Uterus (tissue), 4 donors: ENCODE results near the gene PBX1. TPM values are rescaled to one million over a fixed set of nuclear protein-coding genes. Genes with fewer than 3 reads are reported as not detected.
A peak's percentile ranks its signal among the peaks of the same experiment; 100 is the strongest.

Experiments used
- DNase-seq, 2 donors: peaks; one replicate each; pipeline ENCODE4 v3.0.0-alpha.2; 2019 to 2020
- H3K27ac ChIP-seq, 2 donors: fragments of 200-600 bp; sonication (generic); 1 replicate in 1 of 2; 2 replicates in 1 of 2; pipeline ENCODE4 v1.5.1; 2016 to 2018
- H3K27me3 ChIP-seq, 2 donors: fragments of 200-600 bp; sonication (generic); one replicate each; pipeline ENCODE4 v1.5.1; 2018 to 2019; ENCODE audit warnings: control low read depth in 1 of 2
- H3K36me3 ChIP-seq, 2 donors: fragments of 200-600 bp; sonication (generic); one replicate each; pipeline ENCODE4 v1.5.1; 2019; ENCODE audit warnings: control low read depth in 1 of 2
- H3K4me1 ChIP-seq, 2 donors: fragments of 200-600 bp; sonication (generic); one replicate each; pipeline ENCODE4 v1.5.1; 2018 to 2019; ENCODE audit warnings: control low read depth in 1 of 2
- H3K4me3 ChIP-seq, 2 donors: fragments of 200-600 bp; sonication (generic); 1 replicate in 1 of 2; 2 replicates in 1 of 2; pipeline ENCODE4 v1.5.1; 2018 to 2019; ENCODE audit warnings: mild to moderate bottlenecking in 1 of 2
- H3K9me3 ChIP-seq, 2 donors: fragments of 200-600 bp; sonication (generic); one replicate each; pipeline ENCODE4 v1.5.1; 2019; ENCODE audit warnings: control low read depth in 1 of 2
- CTCF ChIP-seq, 4 experiments: fragments of 200-600 bp in 2 of 4; fragments of 450-650 bp in 2 of 4; sonication (generic) in 2 of 4; IDR thresholded peaks; one replicate each; pipeline ENCODE4 v1.5.1; 2016 to 2019; ENCODE audit warnings: antibody characterized with exemption in 4 of 4, mild to moderate bottlenecking in 2 of 4, moderate library complexity in 1 of 4
- POLR2A ChIP-seq, 2 donors: fragments of 450-650 bp; IDR thresholded peaks; one replicate each; pipeline ENCODE4 v1.6.1; 2016; ENCODE audit warnings: antibody characterized with exemption in 2 of 2, mild to moderate bottlenecking in 1 of 2, moderate library complexity in 1 of 2
- intact Hi-C: fragments of 100-400 bp; cut with DNase I; formaldehyde crosslinking; loops from one replicate; pipeline ENCODE4 v1.15.1; 2023; ENCODE audit warnings: low total_unique reads
- total RNA-seq, 4 donors: library from RNA; depleted of rRNA in 3 of 4; stranded (reverse); fragments of >200 nt in 3 of 4; gene quantifications; one replicate each; pipeline versions ENCODE4 v1.1.0 to v1.2.4, GENCODE V29; 2014 to 2023
- donor health status: DM: yes; HTN: yes; CAD: no.

Gene PBX1
- 100 to 1,000 TPM; 122 to 831 (median 207) TPM for total RNA-seq

- intact Hi-C loops: loop anchor here (5.0 kb wide), 1 partner anchor 391 kb away; no protein-coding TSS in a partner anchor
- DNase-seq: peak; percentile 97 to 99
- H3K27me3 ChIP-seq: no peaks in the 10 kb centered on the region
- peak within 1 kb of the TSS; percentile 82 to 88 for H3K4me3 ChIP-seq
- no peaks in the 10 kb centered on the region for H3K36me3 ChIP-seq
- TF ChIP-seq CTCF (IDR thresholded peaks at IDR 0.05): peak in 1 of 4 experiments; percentile 8
- peak; percentile 80 to 85 for TF ChIP-seq POLR2A (IDR thresholded peaks at IDR 0.05)
- H3K4me1 ChIP-seq: no peaks in the 10 kb centered on the region
- H3K9me3 ChIP-seq: no peaks in the 10 kb centered on the region
- H3K27ac ChIP-seq: peak within 1 kb of the TSS; percentile 92 to 97
Observed at GRCh38 chr1:164558461-164559341, at the start of gene PBX1. PBX1 (plus strand) TSS chr1:164559184.

GRCh38 chr1:164510435-164510834, 48.5 kb upstream of the PBX1 start:
- no peaks in the 10 kb centered on the region for H3K27me3 ChIP-seq
- no peaks in the 10 kb centered on the region for H3K9me3 ChIP-seq
- H3K27ac ChIP-seq: no peak overlapping the region
- no peaks in the 10 kb centered on the region for H3K36me3 ChIP-seq
- TF ChIP-seq POLR2A (IDR thresholded peaks at IDR 0.05): no peak
- no peak for TF ChIP-seq CTCF (IDR thresholded peaks at IDR 0.05)
- intact Hi-C loops: no loop called here
- no peak for DNase-seq
- no peaks in the 10 kb centered on the region for H3K4me1 ChIP-seq
- H3K4me3 ChIP-seq: no peak overlapping the region

GRCh38 chr1:164511001-164511705, 47.8 kb upstream of the PBX1 start:
- no peak overlapping the region for H3K4me3 ChIP-seq

GRCh38 chr1:164515231-164515630, 43.8 kb upstream of the PBX1 start:
- H3K4me3 ChIP-seq: no peak overlapping the region
- TF ChIP-seq POLR2A (IDR thresholded peaks at IDR 0.05): no peak
- TF ChIP-seq CTCF (IDR thresholded peaks at IDR 0.05): no peak
- H3K27me3 ChIP-seq: no peaks in the 10 kb centered on the region
- no peak for DNase-seq
- H3K4me1 ChIP-seq: peaks cover 0 to 4% of the 10 kb centered on the region in 2 donors
- peak overlapping the region in 1 of 2 donors; percentile 29 for H3K27ac ChIP-seq
- H3K36me3 ChIP-seq: no peaks in the 10 kb centered on the region
- intact Hi-C loops: no loop called here
- H3K9me3 ChIP-seq: no peaks in the 10 kb centered on the region

More at GRCh38 chr1:164511001-164511705, 47.8 kb upstream of the PBX1 start:
- Histone ChIP-seq H3K36me3 (no peaks in the 10 kb centered on the region), H3K4me1 (peaks cover 0 to 4% of the 10 kb centered on the region in 2 donors), H3K27ac (no peak overlapping the region), H3K27me3 (no peaks in the 10 kb centered on the region), H3K9me3 (no peaks in the 10 kb centered on the region)
- intact Hi-C loops: no loop called here
- no peak for DNase-seq
- no peak for TF ChIP-seq POLR2A (IDR thresholded peaks at IDR 0.05)
- no peak for TF ChIP-seq CTCF (IDR thresholded peaks at IDR 0.05)
